GM19468 (cell line): Measurements from ENCODE around the gene MCTP2.

Experiments used
- ATAC-seq: cut with Tn5 transposase; IDR thresholded peaks from one replicate; pipeline ENCODE4 v1.9.1; 2021; ENCODE audit warnings: mild to moderate bottlenecking, moderate library complexity, moderate number of reproducible peaks; ENCODE audit not compliant: unreplicated experiment; ENCODE audit errors: extremely low read depth

The MCTP2 gene

GRCh38 chr15:94417501-94418293, 186.3 kb downstream of the MCTP2 start:
- ATAC-seq, result no peak

- ATAC-seq, result no peak
These were observed 190.3 kb downstream of the MCTP2 start for GRCh38 chr15:94421706-94422105.

- ATAC-seq, result no peak
These were observed 200.9 kb downstream of the MCTP2 start for GRCh38 chr15:94432279-94432678.

- ATAC-seq, result no peak
These were observed 207.8 kb downstream of the MCTP2 start for GRCh38 chr15:94439158-94439557.

- ATAC-seq, result no peak
These were observed 210.4 kb downstream of the MCTP2 start for GRCh38 chr15:94441760-94442159.

GRCh38 chr15:94442480-94442879, 211.1 kb downstream of the MCTP2 start:
- ATAC-seq, result no peak

- no peak for ATAC-seq
These were observed 211.8 kb downstream of the MCTP2 start for GRCh38 chr15:94443186-94443585.

- ATAC-seq, result no peak
These were observed 214.3 kb downstream of the MCTP2 start for GRCh38 chr15:94445566-94446160.

GRCh38 chr15:94446441-94446840, 215.1 kb downstream of the MCTP2 start:
- ATAC-seq, result no peak

- no peak for ATAC-seq
These were observed 220.1 kb downstream of the MCTP2 start for GRCh38 chr15:94451466-94451865.

- no peak for ATAC-seq
These were observed 222.0 kb downstream of the MCTP2 start for GRCh38 chr15:94453227-94453988.

GRCh38 chr15:94455297-94455696, 223.9 kb downstream of the MCTP2 start:
- no peak for ATAC-seq

- ATAC-seq, result no peak
These were observed 224.9 kb downstream of the MCTP2 start for GRCh38 chr15:94456226-94456625.

- no peak for ATAC-seq
These were observed 226.3 kb downstream of the MCTP2 start for GRCh38 chr15:94457661-94458060.

GRCh38 chr15:94460624-94461023, 229.3 kb downstream of the MCTP2 start:
- ATAC-seq, result no peak

GRCh38 chr15:94467034-94467433, 235.7 kb downstream of the MCTP2 start:
- ATAC-seq, result peak; percentile 53

- ATAC-seq, result no peak
These were observed 239.1 kb downstream of the MCTP2 start for GRCh38 chr15:94470492-94470891.

GRCh38 chr15:94476686-94477085, 245.3 kb downstream of the MCTP2 start:
- ATAC-seq, result no peak

- no peak for ATAC-seq
These were observed 246.7 kb downstream of the MCTP2 start for GRCh38 chr15:94477913-94478553.

GRCh38 chr15:94478763-94479162, 247.4 kb downstream of the MCTP2 start:
- no peak for ATAC-seq
